ENCODE results near the gene PCF11.
"Not testable (repeated sequence)": the region's sequence is repeated elsewhere in the genome, so short reads cannot be mapped to it uniquely, and the experiment has no call there.

Gene PCF11

DNA sequence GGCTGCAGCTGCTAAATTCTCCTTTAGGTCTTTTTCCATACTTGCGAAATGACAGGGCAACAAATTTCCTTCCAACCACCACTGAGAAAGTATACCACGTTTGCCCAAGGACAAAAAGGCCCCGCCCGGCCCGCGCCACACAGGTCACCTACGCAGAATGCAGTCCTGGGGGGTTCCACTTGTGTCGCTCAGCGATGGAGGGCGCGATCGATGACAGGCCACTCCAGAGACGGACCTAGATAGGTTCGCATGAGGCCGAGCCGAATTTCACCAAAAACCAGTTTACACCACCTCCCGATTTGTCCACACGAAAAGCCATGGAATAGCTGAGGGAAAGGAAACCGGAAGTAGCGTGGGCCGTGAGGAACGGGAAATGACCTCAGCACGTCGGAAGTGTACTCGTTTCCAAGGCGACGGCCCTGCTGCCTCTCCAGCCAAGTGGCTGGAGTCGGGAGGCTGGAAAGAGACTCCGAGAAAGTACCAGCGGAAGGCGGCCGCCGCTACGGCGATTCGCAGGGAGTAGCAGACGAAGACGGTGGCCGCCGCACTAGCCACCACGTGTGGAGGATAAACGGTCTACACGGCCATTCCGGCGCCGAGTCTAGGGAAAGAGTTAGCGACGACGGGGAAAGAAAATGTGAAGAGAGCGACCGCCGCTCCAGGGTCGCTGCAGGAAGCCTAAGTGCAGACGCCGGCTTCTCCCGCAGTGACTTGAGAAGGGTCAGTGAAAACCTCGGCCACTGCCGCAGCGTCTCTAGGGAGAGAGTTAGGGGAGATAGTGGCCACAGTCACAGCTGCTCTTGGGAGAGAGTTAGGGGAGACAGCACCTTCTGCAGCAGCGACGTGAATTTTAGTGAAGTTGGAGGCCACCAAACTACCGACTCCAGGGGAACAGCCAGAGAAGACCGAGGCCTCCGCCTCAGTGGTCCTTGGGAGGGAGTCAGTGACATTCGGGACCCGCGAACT, 36.7 kb downstream of the PCF11 start, which contains the start of gene ANKRD42:
ANKRD42 (plus strand) TSS at position 398 of the 966 bp plus-strand sequence. CDS start 959 bp downstream, outside the sequence.
- peak; percentile 83 for DNase-seq (ENCODE audit: low spot score)

DNA sequence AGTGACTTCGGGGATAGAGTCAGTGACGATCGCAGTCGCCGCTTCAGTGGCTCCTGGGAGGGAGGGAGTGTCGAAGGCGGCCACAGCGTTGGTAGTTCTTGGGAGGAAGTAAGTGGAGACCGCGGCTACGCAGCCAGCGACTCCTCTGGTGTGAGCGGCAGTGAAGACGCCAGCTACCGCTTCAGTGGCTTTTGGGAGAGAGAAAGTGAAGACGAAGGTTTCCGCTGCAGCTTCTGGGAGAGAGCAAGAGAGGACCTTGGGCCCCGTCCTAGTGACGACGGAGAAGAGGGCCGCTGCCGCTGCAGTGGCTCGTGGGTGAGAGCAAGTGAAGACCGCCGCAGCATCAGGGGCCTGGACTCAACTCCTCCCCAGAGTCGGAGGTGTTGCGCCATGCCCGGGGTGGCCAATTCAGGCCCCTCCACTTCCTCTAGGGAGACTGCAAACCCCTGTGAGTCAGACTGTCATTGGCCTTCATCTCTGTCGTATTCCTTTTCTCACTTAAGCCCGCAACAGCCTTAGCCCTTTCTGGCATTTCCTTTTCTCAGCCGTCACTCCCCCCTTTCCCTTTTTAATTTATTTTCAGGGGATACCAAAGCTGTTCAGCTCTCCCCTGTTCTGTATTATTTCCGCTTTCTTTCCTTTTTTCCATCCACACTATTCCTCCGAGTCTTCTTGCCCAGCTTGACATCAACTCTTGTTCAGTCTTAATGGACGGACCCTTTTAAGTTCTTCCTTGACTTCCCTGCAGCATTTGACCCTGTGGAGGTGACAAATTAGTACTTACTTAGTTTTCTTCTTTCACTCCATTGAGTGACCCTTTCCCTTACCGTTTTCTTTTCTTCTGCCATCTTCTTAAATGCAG, 37.6 kb downstream of the PCF11 start:
- DNase-seq (ENCODE audit: low spot score): peak; percentile 45

DNA sequence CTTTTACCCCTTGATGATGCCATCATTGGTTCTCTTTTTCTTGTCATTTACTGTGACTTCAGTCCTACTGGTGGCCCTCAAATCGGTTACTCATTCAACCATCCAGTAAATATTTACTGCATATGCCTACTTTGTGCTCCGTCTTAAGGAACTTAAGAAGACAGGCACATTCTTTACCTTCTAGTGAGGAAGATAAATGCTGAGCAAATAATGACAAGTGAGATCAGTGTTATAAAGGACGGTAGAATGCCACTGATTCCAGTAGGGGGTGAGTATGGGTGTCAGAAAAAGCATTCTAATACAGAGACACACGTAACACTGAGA, 38.2 kb downstream of the PCF11 start:
- DNase-seq (ENCODE audit: low spot score): no peak

DNA sequence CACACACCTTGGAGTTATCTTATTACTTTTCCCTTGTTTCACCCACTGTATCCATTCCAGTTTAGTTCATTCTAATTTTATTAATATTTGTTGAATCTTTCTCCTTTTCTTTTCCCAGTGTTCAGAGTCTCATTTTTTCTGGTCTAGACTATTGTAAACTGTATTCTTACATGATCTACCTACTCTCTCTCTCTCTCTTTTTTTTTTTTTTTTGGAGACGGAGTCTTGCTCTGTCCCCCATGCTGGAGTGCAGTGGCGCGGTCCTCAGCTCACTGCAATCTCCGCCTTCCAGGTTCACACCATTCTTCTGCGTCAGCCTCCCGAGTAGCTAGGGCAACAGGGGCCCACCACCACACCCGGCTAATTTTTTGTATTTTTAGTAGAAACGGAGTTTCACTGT, 38.7 kb downstream of the PCF11 start:
- no peak for DNase-seq (ENCODE audit: low spot score)

DNA sequence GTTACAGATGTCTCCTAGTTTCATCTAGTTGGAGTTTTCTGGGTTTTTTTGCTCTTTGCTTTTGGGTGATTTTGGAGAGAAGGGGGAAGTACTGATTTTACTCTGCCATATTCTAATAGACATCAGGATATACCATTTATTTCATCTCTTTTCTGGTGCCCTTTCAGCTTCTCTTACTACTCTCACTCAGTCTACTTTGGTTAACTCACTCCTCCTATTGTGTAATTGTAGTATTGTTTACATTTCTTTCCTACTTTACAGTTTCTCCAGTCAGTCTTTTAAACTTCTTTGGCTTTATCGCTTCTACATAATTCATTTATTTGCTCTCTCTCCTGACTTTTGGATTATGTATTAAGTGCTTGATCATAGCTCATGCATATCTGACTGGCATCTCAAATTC, 43.1 kb downstream of the PCF11 start:
- no peak for DNase-seq (ENCODE audit: low spot score)

DNA sequence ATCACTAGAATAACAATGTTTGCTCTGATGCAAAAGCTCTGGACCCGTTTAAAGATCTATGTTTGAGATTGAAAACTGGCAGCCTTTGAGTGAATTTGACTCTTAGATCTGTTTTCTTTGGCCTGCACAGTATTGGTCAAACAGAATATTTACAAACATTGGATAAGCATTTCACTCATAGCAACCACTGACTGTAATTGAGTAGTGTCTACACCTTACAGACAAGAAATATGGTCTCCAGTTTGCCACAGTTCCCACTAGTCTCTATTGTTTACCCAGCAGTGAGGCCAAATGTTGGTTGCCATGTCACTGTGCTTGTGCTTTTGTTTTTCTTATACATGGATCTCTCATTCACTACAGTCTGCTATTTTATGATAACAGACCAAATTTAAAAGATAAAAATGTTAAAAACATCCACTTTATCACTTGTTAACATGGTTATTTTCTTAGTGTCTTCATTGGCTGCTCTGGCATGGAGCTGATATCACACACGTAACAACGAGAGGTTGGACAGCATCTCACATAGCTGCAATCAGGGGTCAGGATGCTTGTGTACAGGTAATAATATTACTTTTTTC, 48.8 kb downstream of the PCF11 start:
- DNase-seq (ENCODE audit: low spot score): no peak

DNA sequence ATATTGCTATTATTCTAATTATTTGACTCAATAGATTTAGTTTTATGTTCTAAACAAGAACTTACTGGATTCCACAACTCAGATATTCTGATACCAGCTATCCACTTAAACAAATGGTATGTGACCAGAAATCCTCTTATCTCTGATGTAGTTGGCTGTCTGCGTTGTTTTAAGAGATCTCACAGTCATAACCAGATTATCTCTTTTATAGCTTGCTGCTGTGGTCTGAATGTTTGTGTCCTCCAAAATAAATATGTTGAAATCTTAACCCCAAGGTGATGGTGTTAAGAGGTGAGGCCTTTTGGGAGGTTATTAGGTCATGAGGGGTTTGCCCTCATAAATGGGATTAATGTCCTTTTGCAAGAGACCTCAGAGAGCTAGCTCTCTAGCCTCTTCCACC, 49.3 kb downstream of the PCF11 start:
- no peak for DNase-seq (ENCODE audit: low spot score)

DNA sequence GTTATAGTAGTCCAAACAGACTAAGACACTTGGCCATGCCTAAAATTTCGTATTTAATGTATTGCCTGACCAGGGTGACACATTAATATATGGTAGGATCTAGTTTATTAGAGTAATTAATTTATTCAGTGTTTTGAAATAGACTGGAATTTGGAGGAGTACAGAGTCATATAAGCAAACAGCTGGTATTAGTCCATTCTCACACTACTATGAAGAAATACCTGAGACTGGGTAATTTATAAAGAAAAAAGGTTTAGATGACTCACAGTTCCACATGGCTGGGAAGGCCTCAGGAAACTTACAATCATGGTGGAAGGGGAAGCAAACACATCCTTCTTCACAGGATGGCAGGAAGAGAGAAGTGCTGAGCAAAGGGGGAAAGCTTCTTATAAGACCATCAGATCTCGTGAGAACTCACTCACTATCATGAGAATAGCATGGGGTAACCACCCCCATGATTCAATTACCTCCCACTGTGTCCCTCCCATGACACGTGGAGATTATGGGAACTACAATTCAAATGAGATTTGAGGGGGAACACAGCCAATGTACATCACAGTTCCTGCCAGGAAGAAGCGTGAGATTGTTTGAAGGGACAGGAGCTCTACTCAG, 49.9 kb downstream of the PCF11 start:
- not testable (repeated sequence) for DNase-seq (ENCODE audit: low spot score)

DNA sequence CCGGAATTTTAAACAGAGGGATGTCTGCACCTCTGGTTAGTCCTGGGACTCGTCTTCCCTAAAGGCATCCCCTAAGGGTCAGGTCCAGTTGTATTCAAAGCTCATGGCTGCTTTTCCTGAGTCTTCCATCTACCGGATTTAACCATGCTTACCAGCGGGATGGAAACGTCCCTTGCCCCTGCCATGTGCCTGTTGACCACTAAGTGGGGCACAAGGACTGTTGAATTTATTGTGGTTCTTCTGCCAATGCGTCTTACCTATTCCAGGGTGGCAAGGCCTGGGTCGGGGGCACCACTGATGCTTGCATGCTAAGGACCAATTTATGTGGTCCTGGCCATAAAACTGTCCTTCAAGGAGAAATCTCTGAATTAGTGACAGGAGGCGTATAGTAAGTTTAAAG, 62.2 kb downstream of the PCF11 start:
- DNase-seq (ENCODE audit: low spot score): no peak

DNA sequence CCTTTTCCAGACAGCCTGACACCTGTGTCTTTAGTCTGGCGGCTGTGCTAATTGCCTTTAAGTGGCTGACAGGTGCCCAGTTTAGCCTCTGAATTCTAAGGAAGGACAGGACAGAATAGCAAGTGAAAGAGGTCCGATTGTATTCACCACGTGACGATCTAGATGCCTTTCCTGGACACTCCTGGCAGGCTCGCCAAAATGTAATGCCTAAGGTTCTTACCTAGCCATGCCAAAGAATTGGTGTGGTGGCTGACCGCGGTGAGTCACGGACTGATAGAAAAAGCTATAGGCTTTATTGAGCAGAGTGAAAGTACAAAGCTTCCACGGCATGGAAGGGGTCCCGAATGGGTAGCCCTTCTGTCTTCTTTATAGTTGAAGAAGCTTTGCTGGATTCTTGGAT, 63.3 kb downstream of the PCF11 start:
- no peak for DNase-seq (ENCODE audit: low spot score)

DNA sequence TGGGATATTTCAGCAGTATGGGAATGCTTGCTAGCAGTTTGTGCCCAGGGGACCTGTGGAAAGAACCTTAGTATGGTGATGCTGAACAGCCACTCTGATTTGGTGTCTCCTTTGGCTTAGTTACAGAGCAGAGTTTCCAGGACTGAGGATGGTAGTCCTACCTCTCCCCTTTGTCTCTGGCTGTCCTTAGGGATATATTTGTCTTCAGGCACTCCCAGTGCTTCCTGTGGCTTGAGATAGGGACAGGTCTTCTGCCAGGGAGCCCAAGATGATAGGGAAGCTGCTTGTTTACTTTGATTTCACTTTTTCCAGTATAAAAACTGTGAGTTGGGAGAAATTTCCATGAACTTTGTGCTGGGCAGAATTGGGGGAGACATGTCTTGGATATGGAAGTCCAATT, 64.8 kb downstream of the PCF11 start:
- DNase-seq (ENCODE audit: low spot score): no peak

DNA sequence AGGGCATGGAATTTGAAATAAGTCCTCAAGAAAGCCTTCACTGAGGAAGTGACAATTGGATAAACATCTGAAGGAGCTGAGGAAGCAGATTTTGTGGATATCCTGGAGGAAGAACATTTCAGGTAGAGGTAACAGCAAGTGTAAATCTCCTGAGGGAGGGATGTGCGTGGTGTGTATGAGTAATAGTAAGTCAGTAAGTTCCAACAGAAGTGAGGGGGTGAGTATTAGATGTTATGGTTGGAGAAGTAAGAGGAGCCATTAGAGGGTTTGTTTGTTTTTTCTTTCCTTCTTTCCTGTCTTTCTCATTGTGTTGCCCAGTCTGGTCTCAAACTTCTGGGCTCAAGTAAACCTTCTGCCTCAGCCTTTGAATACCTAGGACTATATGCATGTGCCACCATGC, 65.6 kb downstream of the PCF11 start:
- no peak for DNase-seq (ENCODE audit: low spot score)

DNA sequence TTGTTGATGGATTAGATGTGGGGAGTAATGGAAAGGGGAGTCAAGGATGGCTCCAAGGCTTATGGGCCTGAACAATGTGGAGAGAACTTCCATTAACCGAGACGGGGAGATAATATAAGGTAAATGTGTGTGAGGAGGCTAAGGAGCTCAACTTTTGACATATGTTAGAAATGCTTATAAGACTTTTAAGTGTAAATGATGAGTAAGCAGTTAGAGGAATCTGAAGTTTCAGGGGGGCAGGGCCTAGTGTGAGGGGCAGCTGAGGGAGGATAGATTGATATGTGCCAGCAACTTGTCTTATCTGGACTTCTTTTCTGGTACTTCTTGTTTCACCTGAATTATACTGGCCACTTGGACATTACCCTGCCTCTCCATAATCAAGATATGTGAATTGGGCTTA, 66.5 kb downstream of the PCF11 start:
- no peak for DNase-seq (ENCODE audit: low spot score)

DNA sequence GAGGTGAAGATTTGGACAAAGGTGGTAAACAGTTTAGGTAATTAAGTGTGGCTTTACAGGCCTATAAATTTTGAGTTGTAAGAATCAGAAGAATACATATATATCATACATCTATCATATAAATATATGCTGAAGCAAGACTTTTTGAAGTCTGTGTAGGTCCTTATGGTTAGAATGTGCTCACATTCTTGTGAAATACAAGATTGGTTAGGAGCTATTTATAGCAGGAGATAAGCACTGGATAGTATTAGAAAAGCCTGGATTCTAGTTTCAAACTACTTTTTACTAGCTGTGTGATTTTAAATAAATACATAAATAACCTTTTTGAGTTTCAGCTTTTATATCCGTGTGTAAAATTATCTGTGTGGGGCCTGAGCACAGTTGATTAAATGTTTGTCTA, 78.9 kb downstream of the PCF11 start:
- no peak for DNase-seq (ENCODE audit: low spot score)
